ENCODE measurements around the gene GLIPR2. TPM values are rescaled to one million over a fixed set of nuclear protein-coding genes. Genes with fewer than 3 reads are reported as not detected.

The GLIPR2 gene
- total and polyA plus RNA-seq, 2 of the 13 experiments (the other 11 are each of a cell fraction or from before 2014, with no cell fraction given), result 0.08 to 0.42 TPM

GRCh38 chr9:36153746-36154145 lies 17.2 kb downstream of the GLIPR2 start:
- intact Hi-C loops (cut with micrococcal nuclease; ENCODE audit: unreplicated experiment) (no loop called here), in situ Hi-C loops (cut with HindIII; ENCODE audit: extremely low pct_ligation_motif_present, low pct_unique_long_range_greater_than_20kb) (no loop called here)
- H3K4me2 ChIP-seq (ENCODE audit: low read depth, low read length), result no peak overlapping the region
- no peaks in the 10 kb centered on the region for H4K20me1 ChIP-seq (ENCODE audit: insufficient read depth, low read length)
- no peak for TF ChIP-seq CENPX (CRISPR knock-in tag; IDR thresholded peaks at IDR 0.05)
- no peak for TF ChIP-seq ZNF737 (CRISPR knock-in tag; IDR thresholded peaks at IDR 0.05; ENCODE audit: borderline replicate concordance)
- TF ChIP-seq MZF1 (CRISPR knock-in tag; IDR thresholded peaks at IDR 0.05; ENCODE audit: borderline replicate concordance), result no peak
- no peak for TF ChIP-seq ZNF430 (CRISPR knock-in tag; IDR thresholded peaks at IDR 0.05)
- no peak for TF ChIP-seq ZBTB20 (CRISPR knock-in tag; IDR thresholded peaks at IDR 0.05; ENCODE audit: borderline replicate concordance, low read depth)
- no peak for TF ChIP-seq HMGXB4 (CRISPR knock-in tag; IDR thresholded peaks at IDR 0.05; ENCODE audit: borderline replicate concordance in 1 of 2, low read depth in 1 of 2)
- H3K27me3 ChIP-seq (ENCODE audit: control insufficient read depth in 1 of 2, insufficient read depth in 2 of 2, low read length in 2 of 2), result peaks cover 1 to 5% of the 10 kb centered on the region in 2 experiments; a peak in 2 of 5 replicates
- no peak overlapping the region for H3K4me3 ChIP-seq (replicated peaks in 1 of 3; ENCODE audit: insufficient read depth in 1 of 3, low read depth in 2 of 3, low read length in 3 of 3)
- no peak for DNase-seq (ENCODE audit: low spot score)
- H3K9me3 ChIP-seq (ENCODE audit: low read length), result no peaks in the 10 kb centered on the region
- BruUV-seq (replicated peaks), result no TSS peak
- no peaks in the 10 kb centered on the region for H3K36me3 ChIP-seq (replicated peaks in 1 of 2; ENCODE audit: control insufficient read depth in 1 of 2, insufficient read depth in 2 of 2, low read length in 2 of 2)
- no peak overlapping the region for H3K27ac ChIP-seq (ENCODE audit: extremely low read length, insufficient read depth, low read length)
- H3K9ac ChIP-seq (ENCODE audit: insufficient read depth, low read depth, low read length), result no peak overlapping the region
- 37% methylated on average over 9 of the region's 9 CpGs for WGBS (ENCODE audit: low lambda C conversion rate)
- peaks cover 26% of the 10 kb centered on the region for H3K4me1 ChIP-seq (ENCODE audit: insufficient read depth, low read length)
- no peaks in the 10 kb centered on the region for H3K79me2 ChIP-seq (ENCODE audit: insufficient read depth, low read length)
- ChIA-PET POLR2A (no interaction called here), CTCF (ENCODE audit: low intra/inter-chr PET ratio, low total read pairs) (no interaction called here)
- no peak for FAIRE-seq
- ATAC-seq, result no peak
- H2AFZ ChIP-seq (ENCODE audit: low read length), result no peak overlapping the region
